ENCODE results near the gene ATP5MC3.

GRCh38 chr2:175135177-175135576 lies 46.3 kb downstream of the ATP5MC3 start:
- no peak for TF ChIP-seq EP300 (IDR thresholded peaks at IDR 0.05; ENCODE audit: borderline replicate concordance in 1 of 2, control insufficient read depth in 1 of 2, low read depth in 2 of 2, low read length in 2 of 2)
- no peak for TF ChIP-seq EZH2 (IDR thresholded peaks at IDR 0.05; ENCODE audit: borderline replicate concordance, control insufficient read depth, low read depth, low read length)
- TF ChIP-seq MEF2A (IDR thresholded peaks at IDR 0.05; ENCODE audit: insufficient read depth, low read depth, low read length), result no peak
- TF ChIP-seq ATF2 (IDR thresholded peaks at IDR 0.05; ENCODE audit: low read length), result no peak
- no peak for TF ChIP-seq PAX5 (IDR thresholded peaks at IDR 0.05; ENCODE audit: borderline replicate concordance, low read depth, low read length)
- no peak for TF ChIP-seq SMC3 (IDR thresholded peaks at IDR 0.05; ENCODE audit: borderline replicate concordance, low read length)
- TF ChIP-seq MTA2 (IDR thresholded peaks at IDR 0.05; ENCODE audit: low read depth), result no peak
